Peyer's patch (tissue), 4 donors: ENCODE results near the gene ATP13A4. TPM values are rescaled to one million over a fixed set of nuclear protein-coding genes. Genes with fewer than 3 reads are reported as not detected.
A peak's percentile ranks its signal among the peaks of the same experiment; 100 is the strongest.

Source experiments
- DNase-seq, 3 donors: peaks; one replicate each; pipeline ENCODE4 v3.0.0-alpha.2; 2017 to 2019
- H3K27ac ChIP-seq, 4 donors: fragments of 200-600 bp; sonication (generic); one replicate each; pipeline ENCODE4 v1.5.1; 2016 to 2019
- H3K27me3 ChIP-seq, 2 donors: fragments of 200-600 bp; sonication (generic); one replicate each; pipeline ENCODE4 v1.5.1; 2019
- H3K36me3 ChIP-seq, 3 donors: fragments of 200-600 bp; sonication (generic); one replicate each; pipeline ENCODE4 v1.5.1; 2016 to 2019
- H3K4me1 ChIP-seq, 4 donors: fragments of 200-600 bp; sonication (generic); one replicate each; pipeline ENCODE4 v1.5.1; 2016 to 2019
- H3K4me3 ChIP-seq, 4 donors: fragments of 200-600 bp; sonication (generic); 1 replicate in 3 of 4; 2 replicates in 1 of 4; pipeline ENCODE4 v1.5.1; 2016 to 2019; ENCODE audit warnings: mild to moderate bottlenecking in 1 of 4
- H3K9me3 ChIP-seq, 4 donors: fragments of 200-600 bp; sonication (generic); one replicate each; pipeline ENCODE4 v1.5.1; 2016 to 2019; ENCODE audit warnings: mild to moderate bottlenecking in 1 of 4
- CTCF ChIP-seq, 6 experiments: fragments of 450-650 bp in 4 of 6; fragments of 200-600 bp in 2 of 6; sonication (generic) in 1 of 6; IDR thresholded peaks; one replicate each; pipeline ENCODE4 v1.5.1; 2017 to 2019; ENCODE audit warnings: antibody characterized with exemption in 6 of 6, mild to moderate bottlenecking in 3 of 6, moderate library complexity in 1 of 6
- POLR2A ChIP-seq, 2 donors: fragments of 450-650 bp; IDR thresholded peaks; one replicate each; pipeline ENCODE4 v1.5.1; 2017; ENCODE audit warnings: antibody characterized with exemption in 2 of 2, mild to moderate bottlenecking in 2 of 2, moderate library complexity in 2 of 2
- total RNA-seq, 4 donors: library from RNA; depleted of rRNA; stranded (reverse); fragments of >200 nt; gene quantifications; one replicate each; pipeline ENCODE4 v1.1.0, GENCODE V29; 2016

Gene ATP13A4
- total RNA-seq, 4 donors from 2014 or later, result 0.47 to 2.1 (median 1.1) TPM; not detected in 1

GRCh38 chr3:193490580-193490979 lies 64.1 kb downstream of the ATP13A4 start:
- Histone ChIP-seq H3K4me3 (no peak overlapping the region), H3K27me3 (no peaks in the 10 kb centered on the region), H3K27ac (peak overlapping the region in 1 of 4 donors; percentile 4), H3K36me3 (no peaks in the 10 kb centered on the region), H3K4me1 (no peaks in the 10 kb centered on the region), H3K9me3 (no peaks in the 10 kb centered on the region)
- no peak for DNase-seq
- TF ChIP-seq POLR2A (IDR thresholded peaks at IDR 0.05) (no peak), CTCF (IDR thresholded peaks at IDR 0.05) (no peak)

- Histone ChIP-seq H3K4me3 (no peak overlapping the region), H3K4me1 (no peaks in the 10 kb centered on the region), H3K27ac (peak overlapping the region in 1 of 4 donors; percentile 4), H3K36me3 (no peaks in the 10 kb centered on the region), H3K27me3 (no peaks in the 10 kb centered on the region), H3K9me3 (no peaks in the 10 kb centered on the region)
- TF ChIP-seq POLR2A (IDR thresholded peaks at IDR 0.05) (no peak), CTCF (IDR thresholded peaks at IDR 0.05) (no peak)
- DNase-seq, result no peak
Measured at GRCh38 chr3:193489949-193490348, 64.7 kb downstream of the ATP13A4 start.

DNA sequence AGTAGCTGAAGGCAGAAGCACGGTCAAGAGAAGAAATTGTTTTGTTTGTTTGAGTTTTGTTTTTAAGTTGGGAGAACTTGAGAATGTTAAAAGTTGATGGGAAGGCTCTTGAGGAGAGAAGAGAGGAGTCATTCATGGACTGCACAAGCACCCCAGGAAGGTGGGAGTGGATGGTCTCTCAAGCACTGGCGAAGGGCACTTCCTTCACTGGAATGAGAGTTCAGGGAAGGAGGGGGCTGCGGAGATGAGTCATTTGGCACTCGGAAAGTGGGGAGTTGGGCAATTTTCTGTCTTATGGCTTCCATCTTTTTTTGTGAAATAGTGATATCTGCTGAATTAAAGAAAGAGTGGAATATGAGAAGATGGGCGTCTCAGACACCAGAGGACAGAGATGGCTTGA lies 66.0 kb downstream of the ATP13A4 start:
- Histone ChIP-seq H3K36me3 (no peaks in the 10 kb centered on the region), H3K4me1 (no peaks in the 10 kb centered on the region), H3K9me3 (no peaks in the 10 kb centered on the region), H3K4me3 (no peak overlapping the region), H3K27ac (no peak overlapping the region), H3K27me3 (no peaks in the 10 kb centered on the region)
- DNase-seq, result no peak
- TF ChIP-seq POLR2A (IDR thresholded peaks at IDR 0.05) (no peak), CTCF (IDR thresholded peaks at IDR 0.05) (no peak)

DNA sequence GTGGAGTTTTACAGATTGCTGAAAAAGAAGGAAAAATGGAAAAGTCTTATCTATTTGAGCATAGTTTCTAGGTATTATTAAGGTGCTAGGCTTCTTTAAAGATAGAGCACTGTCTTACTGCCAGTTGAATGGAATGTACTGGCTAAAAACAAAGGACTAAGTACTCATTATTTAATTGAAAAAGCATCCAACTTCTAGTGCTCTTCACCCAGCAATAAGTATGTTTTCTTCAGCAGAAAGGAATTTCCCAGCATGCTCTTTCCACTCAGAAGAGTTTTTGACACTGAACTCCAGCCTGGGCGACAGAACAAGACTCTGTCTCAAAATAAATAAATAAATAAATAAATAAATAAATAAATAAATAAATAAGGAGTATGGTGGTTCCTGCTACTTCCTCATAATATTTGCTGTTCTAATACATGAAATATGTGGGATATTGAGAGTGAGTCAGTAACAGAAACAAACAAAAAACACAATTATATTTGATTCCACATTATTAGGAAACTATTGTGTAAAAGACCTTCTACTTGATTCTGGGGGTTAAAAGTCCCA lies 70.6 kb downstream of the ATP13A4 start:
- no peak overlapping the region for H3K27ac ChIP-seq
- no peaks in the 10 kb centered on the region for H3K4me1 ChIP-seq
- H3K4me3 ChIP-seq, result no peak overlapping the region
- no peaks in the 10 kb centered on the region for H3K9me3 ChIP-seq
- no peak for DNase-seq
- no peaks in the 10 kb centered on the region for H3K27me3 ChIP-seq
- H3K36me3 ChIP-seq, result no peaks in the 10 kb centered on the region
- TF ChIP-seq CTCF (IDR thresholded peaks at IDR 0.05), result no peak
- no peak for TF ChIP-seq POLR2A (IDR thresholded peaks at IDR 0.05)

DNA sequence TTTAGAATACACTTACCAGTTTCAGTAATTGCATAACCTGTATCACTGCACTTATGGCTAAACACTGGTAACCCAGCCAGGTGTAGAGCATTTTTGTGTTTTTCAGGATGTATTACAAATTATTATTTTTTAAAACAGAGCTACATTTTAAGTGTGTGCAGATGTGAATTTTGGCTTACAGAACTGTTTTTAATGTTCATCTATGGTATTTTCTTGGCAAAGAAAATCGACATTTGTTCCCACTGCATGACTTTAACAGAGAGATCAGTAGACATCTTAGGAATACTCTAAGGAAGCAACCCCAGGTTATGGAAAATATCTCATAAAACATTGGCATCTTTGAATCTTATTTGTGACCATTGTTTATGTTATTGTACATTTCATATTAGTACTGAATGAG lies 73.3 kb downstream of the ATP13A4 start:
- TF ChIP-seq CTCF (IDR thresholded peaks at IDR 0.05) (no peak), POLR2A (IDR thresholded peaks at IDR 0.05) (no peak)
- H3K4me3 ChIP-seq, result no peak overlapping the region
- no peak overlapping the region for H3K27ac ChIP-seq
- no peaks in the 10 kb centered on the region for H3K36me3 ChIP-seq
- DNase-seq, result no peak
- H3K27me3 ChIP-seq, result no peaks in the 10 kb centered on the region
- H3K9me3 ChIP-seq, result no peaks in the 10 kb centered on the region
- no peaks in the 10 kb centered on the region for H3K4me1 ChIP-seq

DNA sequence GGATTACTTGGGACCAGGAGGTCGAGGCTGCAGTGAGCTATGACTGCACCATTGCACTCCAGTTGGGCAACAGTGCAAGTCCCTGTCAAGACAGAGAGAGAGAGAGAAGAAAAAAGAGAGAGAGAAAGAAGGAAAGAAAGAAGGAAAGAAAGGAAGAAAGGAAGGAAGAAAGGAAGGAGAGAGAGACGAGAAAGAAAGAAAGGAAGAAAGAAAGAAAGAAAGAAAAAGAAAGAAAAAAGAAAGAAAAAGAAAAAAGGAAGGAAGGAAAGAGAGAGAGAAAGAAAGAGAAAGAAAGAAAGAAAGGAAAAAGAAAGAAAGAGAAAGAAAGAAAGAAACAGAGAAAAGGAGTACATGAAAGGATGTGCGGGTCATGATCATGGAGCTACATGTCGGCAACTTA lies 80.2 kb downstream of the ATP13A4 start:
- H3K36me3 ChIP-seq, result no peaks in the 10 kb centered on the region
- H3K27ac ChIP-seq, result no peak overlapping the region
- no peak overlapping the region for H3K4me3 ChIP-seq
- no peak for TF ChIP-seq POLR2A (IDR thresholded peaks at IDR 0.05)
- TF ChIP-seq CTCF (IDR thresholded peaks at IDR 0.05), result no peak
- no peaks in the 10 kb centered on the region for H3K4me1 ChIP-seq
- H3K27me3 ChIP-seq, result no peaks in the 10 kb centered on the region
- H3K9me3 ChIP-seq, result no peaks in the 10 kb centered on the region
- no peak for DNase-seq
